Measurements from ENCODE around the gene STMN3. TPM values are rescaled to one million over a fixed set of nuclear protein-coding genes. Genes with fewer than 3 reads are reported as not detected.
"Not testable (repeated sequence)": the region's sequence is repeated elsewhere in the genome, so short reads cannot be mapped to it uniquely, and the experiment has no call there.

The STMN3 gene
- total RNA-seq, 1 donor: 9.3 TPM

GRCh38 chr20:63643946-63644345 is 9.3 kb downstream of the STMN3 start:
- no peak for DNase-seq (ENCODE audit: low read depth)
- no peak for TF ChIP-seq CTCF (IDR thresholded peaks at IDR 0.05; ENCODE audit: insufficient read depth, low read length)
- H3K4me3 ChIP-seq (ENCODE audit: low read depth, low read length): no peak overlapping the region

DNA sequence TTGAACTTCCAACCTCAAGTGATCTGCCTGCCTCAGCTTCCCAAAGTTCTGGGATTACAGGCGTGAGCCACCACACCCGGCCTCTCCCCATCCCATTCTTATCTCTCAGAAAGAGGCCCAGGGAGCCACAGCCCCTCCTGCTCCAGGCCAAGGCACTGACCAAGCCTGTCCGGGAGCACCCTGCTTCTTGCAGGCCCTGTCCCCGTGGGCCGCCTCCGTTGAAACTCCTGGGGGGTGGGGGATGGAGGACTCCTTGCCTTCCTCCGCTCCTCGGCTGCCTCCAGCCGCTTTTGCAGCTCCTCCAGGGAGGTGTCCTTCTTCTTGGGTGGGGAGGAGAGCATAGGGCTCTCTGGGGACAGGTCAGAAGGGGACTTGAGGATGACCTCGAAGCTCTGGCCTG is 9.7 kb downstream of the STMN3 start:
- no peak overlapping the region for H3K4me3 ChIP-seq (ENCODE audit: low read depth, low read length)
- no peak for DNase-seq (ENCODE audit: low read depth)
- TF ChIP-seq CTCF (IDR thresholded peaks at IDR 0.05; ENCODE audit: insufficient read depth, low read length): no peak

GRCh38 chr20:63642527-63643247 is 10.5 kb downstream of the STMN3 start:
- no peak for TF ChIP-seq CTCF (IDR thresholded peaks at IDR 0.05; ENCODE audit: insufficient read depth, low read length)
- no peak for DNase-seq (ENCODE audit: low read depth)
- no peak overlapping the region for H3K4me3 ChIP-seq (ENCODE audit: low read depth, low read length)

DNA sequence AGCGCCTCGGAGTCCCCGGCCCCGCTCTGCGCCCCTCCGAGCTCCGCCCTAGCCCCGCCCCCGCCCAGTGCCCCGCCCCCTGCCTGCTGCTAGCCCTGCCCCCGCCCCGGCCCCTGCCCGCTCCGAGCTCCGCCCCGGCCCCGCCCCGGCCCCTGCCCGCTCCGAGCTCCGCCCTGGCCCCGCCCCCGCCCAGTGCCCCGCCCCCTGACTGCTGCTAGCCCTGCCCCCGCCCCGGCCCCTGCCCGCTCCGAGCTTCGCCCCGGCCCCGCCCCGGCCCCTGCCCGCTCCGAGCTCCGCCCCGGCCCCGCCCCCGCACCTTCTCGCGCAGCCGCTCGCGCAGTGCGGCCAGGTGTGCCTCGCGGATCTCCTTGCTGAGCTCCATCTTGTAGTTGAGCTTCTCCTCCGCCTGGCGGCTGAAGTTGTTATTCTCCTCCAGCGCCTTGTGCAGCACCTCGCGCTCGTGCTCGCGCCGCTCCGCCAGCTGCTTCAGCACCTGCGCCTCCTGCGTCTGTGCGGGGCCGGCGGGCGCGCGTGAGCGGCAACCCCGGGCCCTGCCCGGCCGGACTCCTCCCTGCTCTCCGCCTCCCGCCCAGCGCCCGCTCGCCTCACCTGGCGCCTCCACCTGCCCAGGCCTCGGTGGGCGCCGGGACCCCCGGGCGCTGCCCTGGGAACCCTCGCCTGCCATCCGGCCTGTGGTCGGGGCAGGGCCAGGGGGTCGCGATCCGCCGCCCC is 11.3 kb downstream of the STMN3 start:
- peak; percentile 75 for DNase-seq (ENCODE audit: low read depth)
- H3K4me3 ChIP-seq (ENCODE audit: low read depth, low read length): peak overlapping the region; percentile 56
- peak; percentile 28 for TF ChIP-seq CTCF (IDR thresholded peaks at IDR 0.05; ENCODE audit: insufficient read depth, low read length)

- H3K4me3 ChIP-seq (ENCODE audit: low read depth, low read length): peak overlapping the region; percentile 53
- no peak for TF ChIP-seq CTCF (IDR thresholded peaks at IDR 0.05; ENCODE audit: insufficient read depth, low read length)
- DNase-seq (ENCODE audit: low read depth): no peak
Observed at GRCh38 chr20:63641146-63641791, 12.0 kb downstream of the STMN3 start.

GRCh38 chr20:63640686-63641085 is 12.5 kb downstream of the STMN3 start:
- H3K4me3 ChIP-seq (ENCODE audit: low read depth, low read length); DNase-seq (ENCODE audit: low read depth): not testable (repeated sequence)

DNA sequence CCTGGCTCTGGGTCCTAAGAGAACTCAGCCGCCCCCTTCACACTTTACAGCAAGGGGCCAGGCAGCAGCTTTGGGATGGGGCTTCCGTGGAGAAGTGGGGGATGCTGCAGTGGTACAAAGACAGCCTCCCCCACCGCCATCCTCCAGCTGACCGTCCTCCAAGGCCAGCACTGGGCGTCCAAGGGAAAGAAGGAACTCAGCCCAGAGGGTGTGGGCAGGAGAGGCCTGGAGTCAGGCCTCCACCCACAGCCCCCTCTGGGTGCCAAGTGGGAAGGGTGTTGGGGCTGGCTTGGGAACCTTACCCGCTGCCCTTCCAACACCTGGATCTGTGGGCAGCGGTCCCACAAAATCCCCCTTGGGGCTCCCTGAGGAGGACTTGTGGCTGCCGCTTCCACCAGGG is 13.1 kb downstream of the STMN3 start:
- H3K4me3 ChIP-seq (ENCODE audit: low read depth, low read length): no peak overlapping the region
- no peak for TF ChIP-seq CTCF (IDR thresholded peaks at IDR 0.05; ENCODE audit: insufficient read depth, low read length)
- DNase-seq (ENCODE audit: low read depth): no peak
